Posterior cingulate gyrus (tissue), 11 donors: Measurements from ENCODE around the gene SYNGR4.
"Not testable (repeated sequence)": the region's sequence is repeated elsewhere in the genome, so short reads cannot be mapped to it uniquely, and the experiment has no call there.

Source experiments
- DNase-seq, 10 donors: peaks; one replicate each; pipeline versions ENCODE4 v3.0.0 to v3.0.0-alpha.2; 2020 to 2021; ENCODE audit warnings: mixed read lengths in 3 of 10
- intact Hi-C: fragments of 100-400 bp; cut with DNase I; formaldehyde crosslinking; loops from one replicate; pipeline ENCODE4 v1.15.1; 2023

SYNGR4 gene

GRCh38 chr19:48365602-48366001, 1.4 kb downstream of the SYNGR4 start:
- no peak for DNase-seq
- intact Hi-C loops: no loop called here

GRCh38 chr19:48367855-48368254, 3.7 kb downstream of the SYNGR4 start:
- DNase-seq: no peak
- intact Hi-C loops: no loop called here

GRCh38 chr19:48368936-48369335, 4.8 kb downstream of the SYNGR4 start:
- intact Hi-C loops: no loop called here
- DNase-seq: no peak

GRCh38 chr19:48370955-48371354, 6.8 kb downstream of the SYNGR4 start:
- no peak for DNase-seq
- intact Hi-C loops: no loop called here

- intact Hi-C loops: no loop called here
Measured at GRCh38 chr19:48371367-48371766, 7.2 kb downstream of the SYNGR4 start.

GRCh38 chr19:48371771-48372170, 7.6 kb downstream of the SYNGR4 start:
- intact Hi-C loops, DNase-seq: not testable (repeated sequence)

More at GRCh38 chr19:48371367-48371766, 7.2 kb downstream of the SYNGR4 start:
- no peak for DNase-seq

GRCh38 chr19:48372904-48373303, 8.7 kb downstream of the SYNGR4 start:
- peak in 1 of 10 donors; percentile 51 for DNase-seq
- intact Hi-C loops: no loop called here

GRCh38 chr19:48373567-48373966, 9.4 kb downstream of the SYNGR4 start:
- intact Hi-C loops: no loop called here
- DNase-seq: peak in 1 of 10 donors; percentile 80

- intact Hi-C loops: no loop called here
- DNase-seq: no peak
Measured at GRCh38 chr19:48378194-48378570, 14.0 kb downstream of the SYNGR4 start.

- intact Hi-C loops: no loop called here
- no peak for DNase-seq
Measured at GRCh38 chr19:48379058-48379457, 14.9 kb downstream of the SYNGR4 start.

GRCh38 chr19:48381178-48381950, 17.2 kb downstream of the SYNGR4 start:
- intact Hi-C loops: no loop called here
- DNase-seq: no peak

- DNase-seq: no peak
- intact Hi-C loops: no loop called here
Measured at GRCh38 chr19:48382286-48382685, 18.1 kb downstream of the SYNGR4 start.

GRCh38 chr19:48385461-48386087, 21.4 kb downstream of the SYNGR4 start:
- DNase-seq: no peak
- intact Hi-C loops: no loop called here

GRCh38 chr19:48386981-48387380, 22.8 kb downstream of the SYNGR4 start:
- intact Hi-C loops: no loop called here
- no peak for DNase-seq

GRCh38 chr19:48390188-48391099, 26.3 kb downstream of the SYNGR4 start:
- intact Hi-C loops: loop anchor here (5.0 kb wide), 2 partner anchors 57 to 73 kb away; partner anchors contain the start of gene GRWD1
- DNase-seq: peak; percentile 39 to 93 (median 59)

GRCh38 chr19:48391100-48392005, 27.2 kb downstream of the SYNGR4 start, which contains the start of gene KDELR1:
TSS of gene KDELR1 (minus strand) at chr19:48391551. CDS start at chr19:48391358, 193 bp downstream.
- peak; percentile 74 to 98 (median 85) for DNase-seq
- intact Hi-C loops: loop anchor here (5.0 kb wide), 2 partner anchors 56 to 74 kb away; partner anchors contain the start of gene GRWD1

GRCh38 chr19:48392006-48392344, 27.8 kb downstream of the SYNGR4 start:
- intact Hi-C loops: loop anchor here (5.0 kb wide), 2 partner anchors 55 to 75 kb away; partner anchors contain the start of gene GRWD1
- not testable (repeated sequence) for DNase-seq

GRCh38 chr19:48392860-48393558, 28.8 kb downstream of the SYNGR4 start:
- DNase-seq: no peak
- intact Hi-C loops: loop anchor here (5.0 kb wide), 2 partner anchors 54 to 76 kb away; partner anchors contain the start of gene GRWD1
